ENCODE data around the gene FBXO41. TPM values are rescaled to one million over a fixed set of nuclear protein-coding genes. Genes with fewer than 3 reads are reported as not detected.

FBXO41 gene
- total and polyA plus RNA-seq, 9 of the 15 experiments (the other 6 are each of a cell fraction or from before 2014, with no cell fraction given): 0.21 to 8.2 (median 3.5) TPM

GRCh38 chr2:73233154-73233931 lies 50.9 kb downstream of the FBXO41 start, which contains the start of gene PRADC1 (continued):
- TF ChIP-seq FOXO4 (CRISPR knock-in tag; IDR thresholded peaks at IDR 0.05) (no peak), ZZZ3 (IDR thresholded peaks at IDR 0.05) (no peak), ZNF384 (IDR thresholded peaks at IDR 0.05; ENCODE audit: low read depth, low read length) (no peak), ZSCAN29 (IDR thresholded peaks at IDR 0.05) (no peak), AFF1 (IDR thresholded peaks at IDR 0.05; ENCODE audit: low read depth in 1 of 2, partially characterized antibody in 2 of 2) (no peak), PRPF4 (IDR thresholded peaks at IDR 0.05; ENCODE audit: insufficient read depth, low read depth, low read length, poor library complexity, severe bottlenecking) (no peak), ZNF212 (CRISPR knock-in tag; IDR thresholded peaks at IDR 0.05) (no peak), THRB (CRISPR knock-in tag; conservative IDR thresholded peaks at IDR 0.05) (no peak), DLX4 (CRISPR knock-in tag; IDR thresholded peaks at IDR 0.05) (no peak), FOXK1 (CRISPR knock-in tag; IDR thresholded peaks at IDR 0.05; ENCODE audit: borderline replicate concordance) (no peak), ELF1 (tag; IDR thresholded peaks at IDR 0.05) (no peak), U2AF2 (optimal IDR thresholded peaks at IDR 0.05; ENCODE audit: low read depth, low read length) (no peak), SP2 (IDR thresholded peaks at IDR 0.05; ENCODE audit: extremely low read depth, low read depth, low read length, poor library complexity, severe bottlenecking) (peak; percentile 89), CBFA2T3 (IDR thresholded peaks at IDR 0.05) (0 out of 2 replicates have a peak, but pooled peaks have one; percentile 3), ZBTB17 (CRISPR knock-in tag; IDR thresholded peaks at IDR 0.05) (0 out of 2 replicates have a peak, but pooled peaks have one; percentile 58), ZBTB2 (IDR thresholded peaks at IDR 0.05) (peak; percentile 76), ERF (CRISPR knock-in tag; IDR thresholded peaks at IDR 0.05) (no peak), NEUROD1 (IDR thresholded peaks at IDR 0.05; ENCODE audit: borderline replicate concordance, low read depth, low read length, partially characterized antibody) (peak; percentile 98), ZNF707 (CRISPR knock-in tag; conservative IDR thresholded peaks at IDR 0.05) (no peak)
